GM23338 (cell line): Measurements from ENCODE around the gene TRPM3. TPM values are rescaled to one million over a fixed set of nuclear protein-coding genes. Genes with fewer than 3 reads are reported as not detected.

ENCODE experiments used
- ATAC-seq: fragments of 200-7000 bp; cut with Tn5 transposase; 3 replicates; pipeline ENCODE4 v1.9.1; 2020
- DNase-seq: peaks from one replicate; pipeline ENCODE4 v3.0.0-alpha.2; 2015; ENCODE audit warnings: low spot score
- H2AFZ ChIP-seq: fragments of 200-600 bp; sonication (generic); 2 replicates; pipeline ENCODE4 v1.8.0; 2016; ENCODE audit warnings: antibody characterized with exemption, mild to moderate bottlenecking, moderate library complexity
- H3F3A ChIP-seq: fragments of 200-600 bp; sonication (generic); replicated peaks from 2 replicates; pipeline ENCODE4 v1.8.0; 2017; ENCODE audit warnings: antibody characterized with exemption, mixed run types, low read depth
- H3K27ac ChIP-seq: fragments of 200-600 bp; sonication (generic); 2 replicates; pipeline ENCODE4 v1.6.1; 2016; ENCODE audit warnings: low read depth
- H3K27me3 ChIP-seq: fragments of 200-600 bp; sonication (generic); 2 replicates; pipeline ENCODE4 v1.8.0; 2016; ENCODE audit warnings: mild to moderate bottlenecking, mixed run types, moderate library complexity; ENCODE audit not compliant: insufficient read depth
- H3K36me3 ChIP-seq: fragments of 200-600 bp; sonication (generic); 2 replicates; pipeline ENCODE4 v1.8.0; 2016; ENCODE audit warnings: mild to moderate bottlenecking; ENCODE audit not compliant: insufficient read depth
- H3K4me1 ChIP-seq: fragments of 200-600 bp; sonication (generic); 2 replicates; pipeline ENCODE4 v1.8.0; 2016; ENCODE audit warnings: mild to moderate bottlenecking, moderate library complexity; ENCODE audit not compliant: insufficient read depth
- H3K4me2 ChIP-seq: fragments of 200-600 bp; sonication (generic); 2 replicates; pipeline ENCODE4 v1.7.1; 2017; ENCODE audit warnings: mixed run types
- H3K4me3 ChIP-seq: fragments of 200-600 bp; sonication (generic); 2 replicates; pipeline ENCODE4 v1.6.1; 2016; ENCODE audit warnings: mixed run types
- H3K79me2 ChIP-seq: fragments of 200-600 bp; sonication (generic); replicated peaks from 2 replicates; pipeline ENCODE4 v1.8.0; 2017; ENCODE audit warnings: mild to moderate bottlenecking; ENCODE audit not compliant: insufficient read depth
- H3K9me2 ChIP-seq: fragments of 200-600 bp; sonication (generic); 2 replicates; pipeline ENCODE4 v1.8.0; 2017; ENCODE audit not compliant: insufficient read depth
- H4K20me1 ChIP-seq: fragments of 200-600 bp; sonication (generic); replicated peaks from 2 replicates; pipeline ENCODE4 v1.8.0; 2017; ENCODE audit warnings: mild to moderate bottlenecking; ENCODE audit not compliant: insufficient read depth
- H3K27ac Mint-ChIP-seq: 2 replicates; pipeline ENCODE4 v1.8.0; 2020; ENCODE audit warnings: inconsistent platforms, mild to moderate bottlenecking, moderate library complexity, mixed read lengths
- H3K27me3 Mint-ChIP-seq: 3 replicates; pipeline ENCODE4 v1.8.0; 2022; ENCODE audit warnings: low read depth, mild to moderate bottlenecking, moderate library complexity, mixed read lengths, inconsistent platforms; ENCODE audit not compliant: insufficient read depth, poor library complexity
- H3K36me3 Mint-ChIP-seq: 3 replicates; pipeline ENCODE4 v1.8.0; 2021; ENCODE audit warnings: low read depth, mild to moderate bottlenecking, inconsistent platforms, moderate library complexity, mixed read lengths
- H3K4me1 Mint-ChIP-seq: 3 replicates; pipeline ENCODE4 v1.8.0; 2020; ENCODE audit warnings: mild to moderate bottlenecking, inconsistent platforms, mixed read lengths
- H3K4me3 Mint-ChIP-seq: 3 replicates; pipeline ENCODE4 v1.8.0; 2021; ENCODE audit warnings: moderate library complexity, mild to moderate bottlenecking, inconsistent platforms, mixed read lengths
- H3K9me3 Mint-ChIP-seq: 3 replicates; pipeline ENCODE4 v1.8.0; 2020; ENCODE audit warnings: moderate library complexity, mild to moderate bottlenecking, inconsistent platforms, mixed read lengths
- EZH2phosphoT487 ChIP-seq: fragments of 200-600 bp; sonication (generic); IDR thresholded peaks from one replicate; pipeline ENCODE4 v1.8.1; 2018; ENCODE audit warnings: antibody characterized with exemption; ENCODE audit not compliant: unreplicated experiment
- JUNB ChIP-seq: IDR thresholded peaks from one replicate; pipeline ENCODE4 v1.6.1; 2016; ENCODE audit warnings: antibody characterized with exemption; ENCODE audit not compliant: unreplicated experiment
- ZNF114 ChIP-seq: fragments of 250-450 bp; sonication (Bioruptor Pico); IDR thresholded peaks from 2 replicates; pipeline ENCODE4 v1.5.0; 2020; ENCODE audit warnings: mild to moderate bottlenecking, moderate library complexity
- ZNF331 ChIP-seq: fragments of 250-450 bp; sonication (Bioruptor Pico); IDR thresholded peaks from 2 replicates; pipeline ENCODE4 v1.5.0; 2020; ENCODE audit warnings: low read depth, mild to moderate bottlenecking, moderate library complexity
- polyA plus RNA-seq: library from polyadenylated mRNA; unstranded; fragments of >200 nt; fragmentation: Nextera tagmentation; extraction: Ambion mirVana; gene quantifications from 2 replicates; pipeline ENCODE4 v1.2.1, GENCODE V29; 2016
- total RNA-seq: library from RNA; depleted of rRNA; stranded (reverse); fragments of >200 nt; shearing (Covaris generic); gene quantifications from 2 replicates; pipeline ENCODE4 v1.2.3, GENCODE V29; 2014
- TF ChIP-seq, protein P1 (sequence below): fragments of 250-450 bp; sonication (Bioruptor Pico); IDR thresholded peaks from 2 replicates; pipeline ENCODE4 v1.5.0; 2020; ENCODE audit warnings: mild to moderate bottlenecking, moderate library complexity

Gene TRPM3
- total and polyA plus RNA-seq, 2 experiments from 2014 or later = 2.8 to 8.2 TPM

GRCh38 chr9:70613024-70613768, 508.2 kb downstream of the TRPM3 start:
- Histone ChIP-seq H3K27ac (no peak overlapping the region), H2AFZ (no peak overlapping the region), H3K79me2 (no peaks in the 10 kb centered on the region), H3F3A (no peaks in the 10 kb centered on the region), H3K36me3 (no peaks in the 10 kb centered on the region), H3K9me2 (0 out of 2 replicates have a peak, but pooled peaks cover 7% of the 10 kb centered on the region), H3K4me2 (0 out of 2 replicates have a peak overlapping the region, but pooled peaks have one; percentile 49), H3K4me1 (0 out of 2 replicates have a peak, but pooled peaks cover 6% of the 10 kb centered on the region), H3K27me3 (no peaks in the 10 kb centered on the region), H3K4me3 (no peak overlapping the region), H4K20me1 (no peaks in the 10 kb centered on the region)
- TF ChIP-seq, protein P1, sequence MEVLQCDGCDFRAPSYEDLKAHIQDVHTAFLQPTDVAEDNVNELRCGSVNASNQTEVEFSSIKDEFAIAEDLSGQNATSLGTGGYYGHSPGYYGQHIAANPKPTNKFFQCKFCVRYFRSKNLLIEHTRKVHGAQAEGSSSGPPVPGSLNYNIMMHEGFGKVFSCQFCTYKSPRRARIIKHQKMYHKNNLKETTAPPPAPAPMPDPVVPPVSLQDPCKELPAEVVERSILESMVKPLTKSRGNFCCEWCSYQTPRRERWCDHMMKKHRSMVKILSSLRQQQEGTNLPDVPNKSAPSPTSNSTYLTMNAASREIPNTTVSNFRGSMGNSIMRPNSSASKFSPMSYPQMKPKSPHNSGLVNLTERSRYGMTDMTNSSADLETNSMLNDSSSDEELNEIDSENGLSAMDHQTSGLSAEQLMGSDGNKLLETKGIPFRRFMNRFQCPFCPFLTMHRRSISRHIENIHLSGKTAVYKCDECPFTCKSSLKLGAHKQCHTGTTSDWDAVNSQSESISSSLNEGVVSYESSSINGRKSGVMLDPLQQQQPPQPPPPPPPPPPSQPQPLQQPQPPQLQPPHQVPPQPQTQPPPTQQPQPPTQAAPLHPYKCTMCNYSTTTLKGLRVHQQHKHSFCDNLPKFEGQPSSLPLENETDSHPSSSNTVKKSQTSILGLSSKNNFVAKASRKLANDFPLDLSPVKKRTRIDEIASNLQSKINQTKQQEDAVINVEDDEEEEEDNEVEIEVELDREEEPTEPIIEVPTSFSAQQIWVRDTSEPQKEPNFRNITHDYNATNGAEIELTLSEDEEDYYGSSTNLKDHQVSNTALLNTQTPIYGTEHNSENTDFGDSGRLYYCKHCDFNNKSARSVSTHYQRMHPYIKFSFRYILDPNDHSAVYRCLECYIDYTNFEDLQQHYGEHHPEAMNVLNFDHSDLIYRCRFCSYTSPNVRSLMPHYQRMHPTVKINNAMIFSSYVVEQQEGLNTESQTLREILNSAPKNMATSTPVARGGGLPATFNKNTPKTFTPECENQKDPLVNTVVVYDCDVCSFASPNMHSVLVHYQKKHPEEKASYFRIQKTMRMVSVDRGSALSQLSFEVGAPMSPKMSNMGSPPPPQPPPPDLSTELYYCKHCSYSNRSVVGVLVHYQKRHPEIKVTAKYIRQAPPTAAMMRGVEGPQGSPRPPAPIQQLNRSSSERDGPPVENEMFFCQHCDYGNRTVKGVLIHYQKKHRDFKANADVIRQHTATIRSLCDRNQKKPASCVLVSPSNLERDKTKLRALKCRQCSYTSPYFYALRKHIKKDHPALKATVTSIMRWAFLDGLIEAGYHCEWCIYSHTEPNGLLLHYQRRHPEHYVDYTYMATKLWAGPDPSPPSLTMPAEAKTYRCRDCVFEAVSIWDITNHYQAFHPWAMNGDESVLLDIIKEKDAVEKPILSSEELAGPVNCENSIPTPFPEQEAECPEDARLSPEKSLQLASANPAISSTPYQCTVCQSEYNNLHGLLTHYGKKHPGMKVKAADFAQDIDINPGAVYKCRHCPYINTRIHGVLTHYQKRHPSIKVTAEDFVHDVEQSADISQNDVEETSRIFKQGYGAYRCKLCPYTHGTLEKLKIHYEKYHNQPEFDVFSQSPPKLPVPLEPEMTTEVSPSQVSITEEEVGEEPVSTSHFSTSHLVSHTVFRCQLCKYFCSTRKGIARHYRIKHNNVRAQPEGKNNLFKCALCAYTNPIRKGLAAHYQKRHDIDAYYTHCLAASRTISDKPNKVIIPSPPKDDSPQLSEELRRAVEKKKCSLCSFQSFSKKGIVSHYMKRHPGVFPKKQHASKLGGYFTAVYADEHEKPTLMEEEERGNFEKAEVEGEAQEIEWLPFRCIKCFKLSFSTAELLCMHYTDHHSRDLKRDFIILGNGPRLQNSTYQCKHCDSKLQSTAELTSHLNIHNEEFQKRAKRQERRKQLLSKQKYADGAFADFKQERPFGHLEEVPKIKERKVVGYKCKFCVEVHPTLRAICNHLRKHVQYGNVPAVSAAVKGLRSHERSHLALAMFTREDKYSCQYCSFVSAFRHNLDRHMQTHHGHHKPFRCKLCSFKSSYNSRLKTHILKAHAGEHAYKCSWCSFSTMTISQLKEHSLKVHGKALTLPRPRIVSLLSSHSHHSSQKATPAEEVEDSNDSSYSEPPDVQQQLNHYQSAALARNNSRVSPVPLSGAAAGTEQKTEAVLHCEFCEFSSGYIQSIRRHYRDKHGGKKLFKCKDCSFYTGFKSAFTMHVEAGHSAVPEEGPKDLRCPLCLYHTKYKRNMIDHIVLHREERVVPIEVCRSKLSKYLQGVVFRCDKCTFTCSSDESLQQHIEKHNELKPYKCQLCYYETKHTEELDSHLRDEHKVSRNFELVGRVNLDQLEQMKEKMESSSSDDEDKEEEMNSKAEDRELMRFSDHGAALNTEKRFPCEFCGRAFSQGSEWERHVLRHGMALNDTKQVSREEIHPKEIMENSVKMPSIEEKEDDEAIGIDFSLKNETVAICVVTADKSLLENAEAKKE = no peak
- TF ChIP-seq ZNF114 (CRISPR knock-in tag) (no peak), ZNF331 (CRISPR knock-in tag) (no peak), JUNB (no peak)
- Mint-ChIP-seq H3K27me3 (no peaks in the 10 kb centered on the region), H3K4me3 (no peak overlapping the region), H3K27ac (no peak overlapping the region), H3K4me1 (peaks cover 4% of the 10 kb centered on the region; the same call in 2 of the 3 replicates), H3K9me3 (no peaks in the 10 kb centered on the region), H3K36me3 (peaks cover 4% of the 10 kb centered on the region; the same call in 1 of the 3 replicates)
- ATAC-seq (no peak), DNase-seq (no peak)

- no peaks in the 10 kb centered on the region for H3K27me3 Mint-ChIP-seq
- no peak for DNase-seq
- Histone ChIP-seq H3K4me2 (no peak overlapping the region), H3K27me3 (no peaks in the 10 kb centered on the region), H2AFZ (no peak overlapping the region), H3K79me2 (no peaks in the 10 kb centered on the region), H3K4me1 (0 out of 2 replicates have a peak, but pooled peaks cover 6% of the 10 kb centered on the region), H3K9me2 (0 out of 2 replicates have a peak, but pooled peaks cover 7% of the 10 kb centered on the region), H3K27ac (no peak overlapping the region), H4K20me1 (no peaks in the 10 kb centered on the region), H3K36me3 (no peaks in the 10 kb centered on the region; the same call in 1 of the 2 replicates), H3F3A (no peaks in the 10 kb centered on the region), H3K4me3 (no peak overlapping the region)
- ATAC-seq = no peak
- peaks cover 4% of the 10 kb centered on the region; the same call in 1 of the 3 replicates for H3K36me3 Mint-ChIP-seq
- no peak overlapping the region for H3K4me3 Mint-ChIP-seq
- peaks cover 7% of the 10 kb centered on the region for H3K4me1 Mint-ChIP-seq
- no peak overlapping the region for H3K27ac Mint-ChIP-seq
- no peaks in the 10 kb centered on the region for H3K9me3 Mint-ChIP-seq
- TF ChIP-seq, protein P1 = no peak
- no peak for TF ChIP-seq EZH2phosphoT487
Measured at GRCh38 chr9:70610287-70610644, 511.2 kb downstream of the TRPM3 start.
